H1 (cell line): ENCODE data around the gene CEACAM7. TPM values are rescaled to one million over a fixed set of nuclear protein-coding genes. Genes with fewer than 3 reads are reported as not detected.

ENCODE experiments used
- CTCF ChIA-PET: fragments of 300-600 bp; sonication (Branson Sonifier 250); formaldehyde crosslinking; loops from one replicate; lab custom pipeline; 2021; ENCODE audit not compliant: partially characterized antibody; lab: Charles Lee
- POLR2A ChIA-PET: fragments of 300-600 bp; sonication (Branson Sonifier 250); formaldehyde crosslinking; loops from one replicate; lab custom pipeline; 2021; ENCODE audit warnings: inconsistent platforms; ENCODE audit not compliant: partially characterized antibody; lab: Charles Lee
- DNase-seq, 2 experiments: peaks; one replicate each; pipeline versions ENCODE4 v3.0.0 to v3.0.0-alpha.2; 2010 to 2022; ENCODE audit warnings: low spot score in 2 of 2, low read depth in 1 of 2, mixed read lengths in 1 of 2
- FAIRE-seq: peaks from 2 replicates; lab custom pipeline; 2011; peaks lifted over from hg19 to GRCh38; lab: Jason Lieb, UNC
- H2AFZ ChIP-seq: 2 replicates; pipeline ENCODE4 v1.8.1; 2012; ENCODE audit warnings: low read length, inconsistent platforms
- H2AK5ac ChIP-seq: 2 replicates; pipeline ENCODE4 v1.6.1; 2013; ENCODE audit warnings: low read depth, low read length
- H2BK120ac ChIP-seq: replicated peaks from 2 replicates; pipeline ENCODE3; 2013; ENCODE audit warnings: low read depth, low read length, inconsistent platforms
- H2BK12ac ChIP-seq: 2 replicates; pipeline ENCODE4 v1.6.1; 2013; ENCODE audit warnings: low read depth, low read length
- H2BK15ac ChIP-seq: 2 replicates; pipeline ENCODE4 v1.6.1; 2013; ENCODE audit warnings: low read length
- H2BK20ac ChIP-seq: 2 replicates; pipeline ENCODE4 v1.6.1; 2013; ENCODE audit warnings: low read length
- H2BK5ac ChIP-seq: 2 replicates; pipeline ENCODE4 v1.6.1; 2013; ENCODE audit warnings: low read depth, low read length
- H3K14ac ChIP-seq: 2 replicates; pipeline ENCODE4 v1.6.1; 2013; ENCODE audit warnings: inconsistent platforms; ENCODE audit not compliant: insufficient read length
- H3K18ac ChIP-seq: 2 replicates; pipeline ENCODE4 v1.6.1; 2013; ENCODE audit warnings: low read length; ENCODE audit errors: extremely low read depth
- H3K23ac ChIP-seq: 2 replicates; pipeline ENCODE4 v1.6.1; 2013; ENCODE audit warnings: inconsistent platforms; ENCODE audit not compliant: insufficient read length
- H3K23me2 ChIP-seq: 2 replicates; pipeline ENCODE4 v1.6.1; 2013; ENCODE audit warnings: low read depth, low read length
- H3K27ac ChIP-seq: 2 replicates; pipeline ENCODE4 v1.6.1; 2011; ENCODE audit warnings: low read depth, low read length, inconsistent platforms
- H3K27me3 ChIP-seq, 4 experiments: replicated peaks in 1 of 4; 1 replicate in 1 of 4; 2 replicates in 3 of 4; pipeline versions ENCODE4 v1.6.1 to v1.8.1; 2011 to 2013; ENCODE audit warnings: low read length in 3 of 4, mild to moderate bottlenecking in 3 of 4, inconsistent platforms in 2 of 4, mixed read lengths in 2 of 4, moderate library complexity in 1 of 4; ENCODE audit not compliant: control insufficient read depth in 3 of 4, insufficient read depth in 3 of 4; ENCODE audit errors: extremely low read depth in 1 of 4
- H3K36me3 ChIP-seq, 4 experiments: 2 replicates each; pipeline versions ENCODE4 v1.6.1 to v1.8.1; 2011 to 2013; ENCODE audit warnings: mild to moderate bottlenecking in 4 of 4, low read length in 3 of 4, moderate library complexity in 2 of 4, control low read depth in 1 of 4, inconsistent platforms in 1 of 4; ENCODE audit not compliant: insufficient read depth in 4 of 4, control insufficient read depth in 2 of 4
- H3K4ac ChIP-seq: replicated peaks from 2 replicates; pipeline ENCODE3; 2013; ENCODE audit warnings: low read length, low read depth, mixed read lengths, inconsistent platforms; ENCODE audit not compliant: insufficient read length
- H3K4me1 ChIP-seq, 4 experiments: replicated peaks in 1 of 4; 1 replicate in 1 of 4; 2 replicates in 3 of 4; pipeline versions ENCODE4 v1.6.1 to v1.8.1; 2011 to 2013; ENCODE audit warnings: low read length in 3 of 4, inconsistent platforms in 2 of 4, mixed read lengths in 1 of 4; ENCODE audit not compliant: insufficient read depth in 4 of 4, control insufficient read depth in 3 of 4
- H3K4me2 ChIP-seq, 2 experiments: 2 replicates each; pipeline versions ENCODE4 v1.6.1 to v1.8.1; 2011 to 2013; ENCODE audit warnings: low read depth in 2 of 2, low read length in 2 of 2, control low read depth in 1 of 2, inconsistent platforms in 1 of 2, mild to moderate bottlenecking in 1 of 2; ENCODE audit not compliant: insufficient read depth in 1 of 2
- H3K4me3 ChIP-seq, 4 experiments: fragments of 200-600, 300-600 bp in 1 of 4; sonication (generic), shearing (Covaris generic), sonication (Bioruptor Twin) in 1 of 4; 2 replicates each; pipeline versions ENCODE4 v1.5.1 to v1.8.1; 2011 to 2016; ENCODE audit warnings: low read length in 4 of 4, low read depth in 3 of 4, control low read depth in 2 of 4, inconsistent platforms in 2 of 4, mild to moderate bottlenecking in 2 of 4, mixed read lengths in 1 of 4, moderate library complexity in 1 of 4; ENCODE audit not compliant: insufficient read depth in 2 of 4; ENCODE audit errors: extremely low read depth in 1 of 4
- H3K56ac ChIP-seq: replicated peaks from 2 replicates; pipeline ENCODE3; 2013; ENCODE audit warnings: low read depth, mild to moderate bottlenecking, mixed read lengths, low read length, inconsistent platforms; ENCODE audit not compliant: insufficient read length
- H3K79me1 ChIP-seq: 2 replicates; pipeline ENCODE4 v1.6.1; 2013; ENCODE audit warnings: low read depth, low read length, control low read depth
- H3K79me2 ChIP-seq, 2 experiments: 2 replicates each; pipeline versions ENCODE4 v1.6.1 to v1.8.1; 2012 to 2013; ENCODE audit warnings: low read length in 2 of 2, mild to moderate bottlenecking in 2 of 2, inconsistent platforms in 1 of 2; ENCODE audit not compliant: insufficient read depth in 2 of 2, control insufficient read depth in 1 of 2
- H3K9ac ChIP-seq, 4 experiments: replicated peaks in 1 of 4; 1 replicate in 1 of 4; 2 replicates in 3 of 4; pipeline versions ENCODE4 v1.6.1 to v1.8.1; 2011 to 2013; ENCODE audit warnings: low read depth in 3 of 4, low read length in 3 of 4, control low read depth in 2 of 4, mild to moderate bottlenecking in 2 of 4, moderate library complexity in 2 of 4, inconsistent platforms in 1 of 4; ENCODE audit errors: extremely low read depth in 1 of 4
- H3K9me3 ChIP-seq, 2 experiments: 2 replicates each; pipeline versions ENCODE4 v1.6.1 to v1.8.1; 2012 to 2013; ENCODE audit warnings: mild to moderate bottlenecking in 2 of 2, moderate library complexity in 2 of 2, control low read depth in 1 of 2, inconsistent platforms in 1 of 2, low read depth in 1 of 2, low read length in 1 of 2, mixed read lengths in 1 of 2; ENCODE audit not compliant: insufficient read depth in 2 of 2
- H4K20me1 ChIP-seq, 2 experiments: replicated peaks in 1 of 2; 2 replicates each; pipeline versions ENCODE3 to v1.8.1; 2011 to 2013; ENCODE audit warnings: inconsistent platforms in 2 of 2, low read length in 2 of 2, mild to moderate bottlenecking in 1 of 2; ENCODE audit not compliant: insufficient read depth in 2 of 2, control insufficient read depth in 1 of 2
- H4K5ac ChIP-seq: 2 replicates; pipeline ENCODE4 v1.6.1; 2013; ENCODE audit warnings: low read length, low read depth, mixed read lengths, inconsistent platforms; ENCODE audit not compliant: insufficient read length
- H4K8ac ChIP-seq: 2 replicates; pipeline ENCODE4 v1.8.0; 2013; ENCODE audit warnings: mild to moderate bottlenecking, moderate library complexity, low read length, inconsistent platforms; ENCODE audit not compliant: insufficient read depth; ENCODE audit errors: extremely low read depth
- H4K91ac ChIP-seq: replicated peaks from 2 replicates; pipeline ENCODE3; 2013; ENCODE audit warnings: low read length, mixed read lengths, inconsistent platforms; ENCODE audit not compliant: insufficient read length
- ASH2L ChIP-seq: fragments of 200-600, 300-600 bp; sonication (generic); IDR thresholded peaks from one replicate; pipeline ENCODE4 v1.7.1; 2017; ENCODE audit warnings: low read length
- CBX5 ChIP-seq: fragments of 300-800, 300-1000 bp; sonication (generic); IDR thresholded peaks from 2 replicates; pipeline ENCODE4 v1.7.1; 2016; ENCODE audit warnings: antibody characterized with exemption, low read length, low read depth
- CEBPB ChIP-seq: IDR thresholded peaks from 2 replicates; pipeline ENCODE4 v1.6.1; 2012; ENCODE audit warnings: low read depth, low read length
- PHF8 ChIP-seq: fragments of 200-600 bp; sonication (generic); conservative IDR thresholded peaks from 2 replicates; pipeline ENCODE4 v1.7.1; 2012; ENCODE audit warnings: low read depth, mild to moderate bottlenecking, inconsistent platforms, low read length, moderate library complexity
- POLR2AphosphoS5 ChIP-seq: IDR thresholded peaks from 2 replicates; pipeline ENCODE4 v1.6.1; 2011; ENCODE audit warnings: low read depth, low read length
- RBBP5 ChIP-seq: IDR thresholded peaks from 2 replicates; pipeline ENCODE4 v1.7.1; 2012; ENCODE audit warnings: low read depth, mild to moderate bottlenecking, inconsistent platforms, low read length, moderate library complexity, borderline replicate concordance
- SIX5 ChIP-seq: IDR thresholded peaks from 2 replicates; pipeline ENCODE4 v1.6.1; 2011; ENCODE audit warnings: mild to moderate bottlenecking, low read depth, low read length
- SP2 ChIP-seq: IDR thresholded peaks from 2 replicates; pipeline ENCODE4 v1.6.1; 2012; ENCODE audit warnings: mild to moderate bottlenecking, low read length, inconsistent platforms
- WGBS, 2 experiments: shearing (Covaris generic) in 1 of 2; methylation state at CpG; one replicate each; pipeline versions ENCODE4 v1.1.6 to v1.1.7; 2013 to 2015; ENCODE audit warnings: low lambda C conversion rate in 2 of 2, mixed read lengths in 2 of 2, inconsistent platforms in 1 of 2, low coverage in 1 of 2, missing lambda C conversion rate in 1 of 2; ENCODE audit not compliant: insufficient replicate concordance in 2 of 2, insufficient coverage in 1 of 2, insufficient read length in 1 of 2; ENCODE audit errors: extremely low coverage in 1 of 2, missing lambda C conversion rate in 1 of 2; 5-methylcytosine and 5-hydroxymethylcytosine counted together
- polyA plus RNA-seq, 7 experiments: library from polyadenylated mRNA; depleted of rRNA in 3 of 7; stranded (reverse) in 5 of 7; unstranded in 2 of 7; fragments of >200 nt in 5 of 7; fragments of 200-250 nt in 2 of 7; gene quantifications; 1 replicate in 5 of 7; 2 replicates in 1 of 7; 4 replicates in 1 of 7; pipeline versions ENCODE4 v1.2.1 to v1.2.3, GENCODE V29; 2011 to 2013; ENCODE audit warnings: missing spikeins in 2 of 7, mixed read lengths in 2 of 7
- total RNA-seq: library from RNA; stranded (reverse); fragmentation: NEBNext Ultra II Directional; extraction: Animal tissue kit (Norgen Biotek cat#: 25700); gene quantifications from 2 replicates; pipeline ENCODE4 v1.2.1, GENCODE V29; 2021

CEACAM7 gene
- total and polyA plus RNA-seq, 2 of the 8 experiments (the other 6 are each of a cell fraction or from before 2014, with no cell fraction given) = not detected

DNA sequence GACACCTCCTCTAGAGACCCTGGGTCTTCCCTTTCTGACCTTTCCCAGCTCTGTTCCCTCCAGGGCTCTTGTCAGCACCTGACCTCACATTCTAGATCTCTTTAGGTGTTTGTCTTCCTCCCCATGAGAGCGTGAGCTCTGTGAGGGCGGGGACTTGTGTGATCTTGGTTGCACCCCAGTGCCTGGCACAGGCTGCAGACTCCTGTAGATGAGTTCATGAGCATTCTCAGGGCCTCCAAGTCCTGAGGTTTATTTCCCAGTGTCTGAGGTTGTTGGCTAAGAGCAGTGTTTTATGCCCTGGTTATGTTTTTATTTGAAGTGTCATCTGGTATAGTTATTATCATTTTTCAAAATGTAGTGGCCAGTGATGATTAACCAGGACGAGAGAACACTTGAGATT, 61.8 kb downstream of the CEACAM7 start:
- Histone ChIP-seq H3K4me1 (no peaks in the 10 kb centered on the region), H3K27me3 (no peaks in the 10 kb centered on the region), H3K14ac (no peak overlapping the region), H3K4me2 (no peak overlapping the region), H4K8ac (no peak overlapping the region), H3K18ac (no peak overlapping the region), H2BK120ac (no peak overlapping the region), H3K9me3 (peaks cover 50 to 74% of the 10 kb centered on the region in 2 experiments), H4K20me1 (no peaks in the 10 kb centered on the region), H2BK20ac (no peak overlapping the region), H3K27ac (no peak overlapping the region), H3K23me2 (no peaks in the 10 kb centered on the region; the same call in 1 of the 2 replicates), H3K79me2 (no peaks in the 10 kb centered on the region), H3K56ac (no peak overlapping the region), H3K4ac (no peak overlapping the region), H2AK5ac (no peak overlapping the region), H2AFZ (no peak overlapping the region), H3K4me3 (no peak overlapping the region), H2BK15ac (no peak overlapping the region), H3K9ac (no peak overlapping the region), H2BK5ac (no peak overlapping the region), H3K79me1 (no peaks in the 10 kb centered on the region), H2BK12ac (no peak overlapping the region), H4K5ac (no peak overlapping the region), H3K23ac (no peak overlapping the region), H4K91ac (no peak overlapping the region), H3K36me3 (no peaks in the 10 kb centered on the region)
- FAIRE-seq (no peak), DNase-seq (no peak)
- CTCF ChIA-PET = no interaction called here
- POLR2A ChIA-PET = no interaction called here
- 37% methylated on average over 3 of the region's 3 CpGs; no CpG with 5 or more reads in 1 of the 2 experiments for WGBS, 2 experiments
- TF ChIP-seq SIX5 (no peak), RBBP5 (no peak), CBX5 (no peak), ASH2L (no peak), PHF8 (no peak), SP2 (no peak), POLR2AphosphoS5 (no peak), CEBPB (no peak)
